GM21717 (cell line): ENCODE measurements around the gene UBR4.

Experiments used
- ATAC-seq: cut with Tn5 transposase; IDR thresholded peaks from one replicate; pipeline ENCODE4 v1.9.1; 2021; ENCODE audit warnings: mild to moderate bottlenecking, moderate library complexity; ENCODE audit not compliant: unreplicated experiment

The UBR4 gene

DNA sequence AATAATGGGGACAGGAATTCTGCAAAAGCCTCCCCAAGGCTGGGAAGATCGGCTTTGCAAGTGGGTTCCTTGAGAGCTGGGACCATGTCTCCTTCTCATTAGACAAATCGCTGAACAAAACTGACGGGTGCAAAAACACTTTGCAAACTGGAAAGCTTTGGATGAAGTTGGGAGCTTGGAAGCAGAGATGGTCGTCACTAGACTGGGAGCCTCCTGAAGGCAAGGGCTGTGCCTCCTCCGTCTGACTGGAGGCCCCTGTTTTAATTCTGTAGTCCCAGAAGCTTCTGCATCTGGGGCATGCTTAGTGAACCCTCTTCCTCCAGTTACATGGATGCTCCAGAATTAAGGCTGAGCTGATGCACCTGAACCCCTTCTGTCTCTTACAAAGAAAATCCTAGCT, 171.3 kb downstream of the UBR4 start:
- no peak for ATAC-seq

DNA sequence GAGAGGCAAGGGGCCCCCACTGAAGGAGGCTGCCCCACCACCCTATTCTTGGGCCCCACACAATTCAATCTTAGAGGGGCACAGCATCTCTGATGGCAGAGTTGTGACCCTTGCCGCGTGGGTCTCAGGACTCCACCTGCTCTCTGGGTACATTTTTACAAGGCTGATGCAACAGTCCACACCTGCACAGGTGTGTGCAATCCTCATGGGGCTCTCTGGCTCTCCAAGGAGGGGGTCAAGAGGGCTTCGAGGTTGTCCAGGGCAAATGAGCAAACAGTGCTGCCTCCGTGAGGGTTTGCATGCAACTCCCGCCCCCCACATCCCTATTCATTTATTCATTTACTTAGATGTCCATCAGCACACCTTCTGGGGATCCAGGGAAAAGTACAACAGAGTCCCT, 172.0 kb downstream of the UBR4 start:
- ATAC-seq = no peak

DNA sequence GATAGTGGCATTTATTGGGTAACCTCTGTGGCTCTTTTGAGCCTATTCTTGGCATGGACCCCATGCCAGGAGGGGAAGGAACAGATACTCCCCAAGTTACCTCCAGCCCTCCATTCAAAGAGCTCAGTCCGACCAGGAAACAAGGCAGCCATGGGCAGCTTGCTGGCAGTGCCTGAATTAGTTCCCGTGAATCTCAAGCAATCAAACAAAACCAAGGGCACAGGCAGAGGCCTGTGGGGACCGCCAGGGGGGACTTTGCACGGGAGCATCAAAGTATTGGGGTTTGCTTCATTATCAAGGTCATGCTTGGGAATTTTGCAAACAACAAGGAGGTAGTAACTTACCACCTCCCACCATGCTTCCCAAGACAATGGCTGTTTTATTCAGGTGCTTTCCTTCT, 172.4 kb downstream of the UBR4 start:
- no peak for ATAC-seq

DNA sequence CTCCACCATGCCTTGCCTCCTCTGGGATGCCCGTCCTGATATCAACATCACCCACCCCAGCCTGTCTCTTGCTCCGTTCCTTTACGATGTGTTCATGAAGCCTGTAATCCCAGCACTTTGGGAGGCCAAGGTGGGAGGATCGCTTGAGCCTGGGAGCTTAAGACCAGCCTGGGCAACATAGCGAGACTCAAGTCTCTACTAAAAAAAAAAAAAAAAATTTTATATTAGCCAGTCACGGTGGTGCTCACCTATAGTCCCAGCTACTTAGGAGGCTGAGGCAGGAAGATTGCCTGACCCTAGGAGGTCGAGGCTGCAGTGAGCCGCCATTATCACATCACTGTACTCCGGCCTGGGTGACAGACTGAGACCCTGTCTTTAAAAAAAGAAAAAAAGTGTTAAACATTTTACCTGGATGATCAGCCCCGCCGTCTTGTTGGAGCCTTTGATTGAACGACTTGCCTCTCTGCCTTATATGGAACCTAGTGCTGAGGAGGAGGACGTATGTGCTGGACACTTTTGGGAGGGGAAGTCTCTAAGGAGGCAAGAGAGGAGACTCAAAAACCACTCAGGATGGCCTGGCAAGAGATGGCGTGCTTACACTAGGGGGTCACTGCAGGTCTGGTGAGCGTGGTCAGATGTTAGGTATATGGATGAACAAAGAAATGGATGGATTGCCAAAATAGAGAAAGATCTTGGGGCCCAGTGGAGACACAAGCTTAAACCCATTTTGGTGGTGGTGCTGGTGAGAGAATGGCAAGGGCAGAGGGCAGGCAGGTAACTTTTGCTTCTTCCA, 173.1 kb downstream of the UBR4 start:
- ATAC-seq = no peak

DNA sequence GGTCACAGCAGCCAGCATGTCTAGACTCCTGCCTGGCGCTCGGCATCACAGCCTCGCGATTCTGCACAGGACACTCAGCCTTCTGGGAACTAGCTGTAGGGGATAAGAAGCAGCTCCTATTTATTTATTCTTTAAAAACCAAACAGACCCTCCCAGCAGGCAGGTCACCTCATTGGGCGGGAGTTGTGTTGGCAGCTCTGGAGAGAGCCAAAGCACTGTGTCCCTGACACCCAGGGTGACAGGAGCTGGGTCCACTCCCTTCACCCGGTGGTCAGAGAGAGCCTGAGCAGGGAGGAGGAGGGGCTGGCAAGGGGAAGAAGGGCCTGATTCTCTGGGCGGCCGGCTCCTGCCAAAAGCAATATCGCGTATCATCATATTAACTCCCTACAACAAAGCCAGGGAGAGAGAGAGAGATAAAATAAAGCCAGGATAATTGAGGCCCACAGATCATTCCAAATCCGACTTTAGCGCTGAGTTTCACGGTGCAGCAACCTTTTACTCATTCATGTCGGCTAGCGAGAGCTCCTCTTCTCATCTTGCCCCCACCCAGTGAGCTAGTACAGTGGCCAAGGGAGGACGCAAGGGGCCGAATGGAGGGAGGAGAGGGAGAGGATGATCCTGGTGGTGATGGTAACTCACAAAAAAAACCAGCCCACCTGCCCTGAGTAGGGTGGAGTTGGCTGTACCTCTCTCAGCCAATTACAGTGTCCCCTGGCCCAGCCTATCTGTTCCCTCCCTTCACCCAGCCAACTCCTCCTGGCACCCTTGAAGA, 173.8 kb downstream of the UBR4 start:
- no peak for ATAC-seq

DNA sequence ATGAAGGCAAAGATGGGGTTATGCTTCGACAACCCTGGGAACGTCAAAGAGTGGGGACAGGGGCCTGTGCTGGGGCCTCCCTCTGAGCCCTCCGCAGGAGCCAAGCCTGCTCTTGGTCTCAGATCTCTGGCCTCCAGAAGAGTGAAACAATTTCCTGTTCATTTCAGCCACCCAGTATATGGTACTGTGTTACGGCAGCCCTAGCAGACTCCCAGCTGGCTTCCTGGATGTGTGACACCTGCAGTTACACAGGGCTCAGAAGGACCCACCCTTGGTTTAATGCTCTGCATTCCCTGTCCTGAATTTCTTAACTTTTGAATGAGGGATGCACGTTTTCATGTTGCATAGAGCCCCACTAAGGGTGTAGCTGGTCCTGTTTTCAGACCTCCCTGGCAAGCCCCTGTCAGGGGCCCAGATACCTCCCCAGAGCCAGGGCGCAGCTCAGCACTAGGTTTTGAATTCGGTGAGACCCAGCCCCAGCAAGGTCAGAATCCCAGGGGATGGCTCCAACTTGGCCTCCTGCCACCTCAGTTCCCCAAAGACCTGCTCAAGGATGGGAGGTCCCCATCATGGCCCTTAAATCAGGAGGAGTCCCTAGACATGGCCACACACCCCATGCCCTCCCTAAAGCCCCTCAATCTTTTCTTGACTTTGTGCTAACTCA, 174.6 kb downstream of the UBR4 start:
- ATAC-seq = no peak

DNA sequence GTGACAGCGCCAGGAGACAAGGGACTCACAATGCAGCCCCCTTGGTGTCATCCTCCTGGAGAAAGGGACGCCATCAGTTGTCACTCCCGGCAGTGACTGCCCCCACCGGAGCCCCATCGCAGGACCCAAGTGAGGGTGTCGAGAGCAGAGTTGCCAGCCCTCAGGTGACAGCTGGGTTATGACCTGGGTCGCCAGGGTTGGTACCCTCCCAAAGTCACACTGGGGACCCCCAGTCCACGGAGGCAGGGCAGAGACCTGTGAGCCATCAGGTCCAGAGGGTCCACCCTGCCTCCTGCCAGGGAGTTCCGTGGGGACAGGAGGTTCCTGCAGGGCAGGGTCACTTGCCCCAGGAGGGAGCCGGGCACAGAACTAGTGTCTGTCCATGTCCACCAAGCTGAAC, 175.3 kb downstream of the UBR4 start:
- no peak for ATAC-seq

DNA sequence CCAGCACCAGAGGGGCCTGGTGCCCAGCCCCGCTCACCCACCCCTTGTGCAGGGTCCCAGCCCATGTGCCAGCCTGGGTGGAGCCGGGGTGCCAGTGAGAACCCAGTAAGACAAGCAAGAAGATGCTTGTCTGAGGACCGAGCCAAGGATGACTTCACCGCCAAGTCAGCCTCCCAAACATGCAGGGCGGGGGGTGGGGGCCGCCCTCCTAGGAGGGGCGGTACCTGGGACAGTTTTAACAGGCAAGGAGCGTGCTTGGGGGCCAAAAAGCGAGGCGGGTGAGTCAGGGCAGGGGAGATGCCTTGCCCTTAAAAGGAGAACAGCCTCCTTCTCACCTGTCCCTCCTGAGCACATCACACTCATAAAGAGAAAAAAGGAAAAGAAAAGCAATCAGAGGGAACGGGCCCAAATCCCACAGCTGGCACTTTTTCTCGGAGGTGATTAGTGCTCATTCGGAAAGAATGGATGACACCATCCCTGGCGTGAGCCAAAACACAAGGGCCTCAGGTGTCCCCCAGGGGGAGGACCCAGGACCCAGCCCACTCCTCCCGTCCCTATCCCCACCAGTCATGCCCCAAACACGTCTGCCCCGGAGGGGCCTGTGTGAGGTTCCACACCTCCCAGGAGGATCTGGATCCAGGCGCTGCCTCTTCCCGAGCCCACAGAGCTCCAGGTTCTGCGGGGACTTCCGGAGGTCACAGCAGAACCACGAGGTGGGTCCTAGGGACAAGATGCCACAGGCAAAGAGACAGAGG, 176.0 kb downstream of the UBR4 start:
- ATAC-seq = no peak

DNA sequence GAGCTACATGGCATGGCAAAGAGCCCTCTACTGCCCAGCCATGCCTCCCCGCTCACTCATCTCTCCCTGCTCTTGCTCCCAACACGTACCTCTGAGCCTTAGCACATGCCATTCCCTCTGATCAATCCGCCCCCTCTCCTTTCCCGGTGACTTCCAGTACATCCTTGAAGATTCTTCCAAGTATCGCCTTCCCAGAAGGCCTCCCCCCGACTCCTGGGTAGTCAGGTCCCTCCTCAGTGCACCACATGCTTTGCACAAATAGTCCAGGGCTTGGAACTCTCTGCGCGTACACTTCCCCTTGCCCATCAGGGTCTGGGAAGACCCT, 176.6 kb downstream of the UBR4 start:
- no peak for ATAC-seq

DNA sequence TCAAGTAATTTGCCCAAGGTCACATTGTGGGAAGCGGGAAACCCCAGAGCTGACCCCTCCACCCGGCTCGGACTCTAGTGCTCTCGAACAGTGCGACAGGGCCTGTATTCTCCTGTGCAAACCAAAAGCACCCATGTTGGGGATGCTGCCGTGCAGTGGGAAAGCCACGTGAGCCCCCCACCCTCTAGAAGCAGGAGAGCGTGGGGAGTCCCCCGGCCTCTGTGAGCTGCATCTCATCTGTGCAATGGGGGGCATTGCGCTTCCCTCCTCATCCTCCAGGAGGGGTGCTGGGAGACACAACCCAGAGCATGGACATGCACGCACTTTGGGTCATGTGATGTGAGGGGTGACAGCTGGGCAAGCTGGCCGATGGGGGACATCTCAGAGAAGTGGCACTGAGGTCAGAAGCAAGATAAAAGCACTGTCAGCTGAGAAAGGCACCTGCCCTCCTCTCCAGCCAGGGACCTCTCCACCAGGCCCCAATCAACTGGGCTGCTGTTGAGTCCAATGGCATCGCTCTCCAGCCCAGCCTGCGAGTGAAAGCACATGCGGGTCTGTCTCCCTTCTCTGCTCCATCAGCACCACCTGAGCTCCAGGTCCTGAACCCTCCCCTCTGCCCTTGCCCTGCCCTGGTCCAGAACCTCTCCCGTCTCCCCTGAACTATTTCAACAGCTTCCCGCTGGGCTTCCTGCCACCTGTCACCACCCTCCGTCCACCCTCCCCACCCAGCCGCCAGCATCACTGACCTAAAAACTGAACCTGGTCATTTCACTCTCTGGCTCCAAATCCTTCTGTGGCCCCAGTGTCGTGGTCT, 177.2 kb downstream of the UBR4 start:
- no peak for ATAC-seq

DNA sequence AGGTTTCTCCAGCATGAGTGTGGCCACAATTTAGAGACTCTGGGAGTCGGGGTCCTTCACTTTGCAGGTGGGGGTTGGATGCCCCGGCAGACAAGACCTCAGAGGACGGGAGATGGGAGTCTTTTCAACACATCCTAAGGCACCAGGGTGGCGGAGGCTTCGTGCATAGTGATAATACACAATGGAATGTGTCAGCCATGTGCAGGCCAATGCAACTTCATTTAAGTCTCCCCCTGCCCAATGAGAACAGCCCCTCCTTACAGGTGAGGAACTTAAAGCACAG, 177.7 kb downstream of the UBR4 start:
- ATAC-seq = no peak

DNA sequence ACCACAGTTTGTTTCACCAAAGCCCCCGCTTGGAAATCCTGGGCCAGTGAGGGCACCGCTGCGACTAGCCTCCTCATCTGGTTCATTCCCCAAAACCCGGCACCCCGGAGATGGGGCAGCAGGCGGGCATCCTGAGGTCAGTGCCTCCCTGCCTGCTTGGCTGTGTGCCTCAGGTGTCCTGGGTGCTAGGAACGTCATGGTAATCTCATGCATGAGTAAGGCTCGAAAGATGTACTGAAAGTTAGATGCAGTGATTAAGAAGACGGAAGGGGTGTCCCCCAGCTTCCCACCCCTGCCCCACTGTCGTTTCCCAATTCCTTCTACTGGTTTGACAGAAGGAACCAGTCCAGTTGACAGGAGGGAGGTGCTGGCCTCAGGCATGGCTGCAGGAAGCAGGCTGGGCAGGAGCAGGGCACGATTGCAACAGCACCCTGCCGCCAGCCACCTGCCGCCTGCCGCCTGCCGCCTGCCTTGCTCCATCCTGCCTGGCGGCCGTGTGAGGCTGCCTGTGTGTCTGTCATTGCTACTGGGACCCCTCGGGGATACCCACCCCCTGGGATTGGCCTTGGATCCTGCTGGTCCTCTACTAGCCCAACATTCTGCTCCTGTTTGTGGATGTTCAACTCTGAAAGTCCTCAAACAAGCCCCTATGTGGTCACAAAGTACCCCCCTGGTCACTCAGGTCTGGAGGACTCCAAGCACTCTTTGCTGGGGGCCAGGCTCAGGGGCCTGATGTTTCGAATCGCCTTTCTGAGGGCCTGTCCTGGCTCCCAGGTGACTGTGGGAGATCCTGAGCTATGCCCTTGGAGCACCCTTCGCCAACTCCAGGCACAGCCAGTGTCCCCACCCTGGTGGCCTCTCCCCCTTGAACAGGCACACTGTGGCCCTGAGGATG, 180.6 kb downstream of the UBR4 start:
- ATAC-seq = no peak

DNA sequence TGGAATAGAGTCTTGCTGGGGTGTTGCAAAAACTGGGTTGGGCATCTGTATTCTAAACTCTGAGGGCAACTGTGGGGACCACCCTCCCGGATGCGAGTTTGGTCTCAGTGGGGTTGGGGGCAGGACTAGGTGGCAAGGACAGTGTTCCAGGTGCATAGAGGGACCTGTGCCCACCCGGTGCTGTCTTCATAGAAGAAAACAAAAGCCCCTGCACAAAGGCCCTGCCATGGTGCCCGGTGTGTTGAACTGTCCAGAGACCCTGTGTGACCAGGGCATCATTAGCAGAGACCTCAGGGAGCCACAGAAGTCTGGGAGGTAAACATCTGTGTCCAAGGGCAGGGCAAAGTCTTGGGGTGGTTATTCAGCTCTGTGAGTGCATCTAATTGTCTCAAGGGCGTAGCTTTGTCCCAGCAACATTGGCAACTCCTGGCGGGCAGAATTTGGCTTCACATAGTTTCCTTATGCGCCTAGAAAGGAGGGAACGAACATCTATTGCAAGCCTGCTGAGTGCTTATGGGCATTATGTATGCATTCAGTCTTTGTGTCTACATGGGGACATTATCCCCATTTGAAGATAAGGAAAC, 181.4 kb downstream of the UBR4 start:
- ATAC-seq = no peak

DNA sequence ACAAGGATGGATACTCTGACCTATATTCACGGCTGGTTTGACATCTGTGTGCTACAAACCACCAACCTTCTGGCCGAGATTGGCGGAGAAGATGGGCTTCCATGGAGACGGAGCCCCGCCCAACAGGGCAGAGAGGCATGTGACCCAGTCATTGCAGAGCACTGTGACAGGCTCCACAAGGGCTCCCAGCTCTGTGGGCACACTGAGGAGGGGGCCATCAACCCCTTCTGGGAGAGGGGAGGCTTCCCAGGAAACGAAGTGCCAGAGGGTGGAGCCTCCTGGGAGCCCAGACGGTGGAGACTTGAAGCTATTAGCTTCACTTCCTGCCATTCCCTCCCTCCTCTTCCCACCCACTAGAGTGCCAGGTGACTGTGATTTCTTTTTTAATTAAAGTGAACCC, 182.0 kb downstream of the UBR4 start:
- no peak for ATAC-seq
